CD4-positive, alpha-beta T cell (primary cell): ENCODE data around the gene PCDHGB4. TPM values are rescaled to one million over a fixed set of nuclear protein-coding genes. Genes with fewer than 3 reads are reported as not detected.

Source experiments
- ATAC-seq: fragments of 200-7000 bp; cut with Tn5 transposase; one replicate; pipeline ENCODE4 v1.10.0; 2022; ENCODE audit warnings: mild to moderate bottlenecking; ENCODE audit not compliant: poor library complexity
- CTCF ChIA-PET: fragments of 350-600 bp; sonication (Branson Sonifier 250); formaldehyde crosslinking; loops from one replicate; lab custom pipeline; 2021; ENCODE audit warnings: antibody characterized with exemption, inconsistent platforms; lab: Charles Lee
- POLR2A ChIA-PET: fragments of 350-600 bp; sonication (Branson Sonifier 250); formaldehyde crosslinking; loops from one replicate; lab custom pipeline; 2021; ENCODE audit warnings: antibody characterized with exemption, inconsistent platforms; lab: Charles Lee
- DNase-seq, 14 experiments: peaks; one replicate each; pipeline ENCODE4 v3.0.0-alpha.2; 2013 to 2020; ENCODE audit warnings: mixed read lengths in 2 of 14
- H3K27ac ChIP-seq, 2 donors: one replicate each; pipeline versions ENCODE4 v1.5.1 to v1.7.0; 2013; ENCODE audit warnings: low read length in 2 of 2, low read depth in 1 of 2, mild to moderate bottlenecking in 1 of 2
- H3K27me3 ChIP-seq, 2 experiments: 1 replicate in 1 of 2; 2 replicates in 1 of 2; pipeline versions ENCODE4 v1.6.1 to v1.7.0; 2013; ENCODE audit warnings: low read length in 2 of 2, control low read depth in 1 of 2, mild to moderate bottlenecking in 1 of 2, moderate library complexity in 1 of 2; ENCODE audit not compliant: insufficient read depth in 2 of 2, control insufficient read depth in 1 of 2
- H3K36me3 ChIP-seq: one replicate; pipeline ENCODE4 v1.6.1; 2013; ENCODE audit warnings: low read length, control low read depth; ENCODE audit not compliant: insufficient read depth
- H3K4me1 ChIP-seq: one replicate; pipeline ENCODE4 v1.6.1; 2013; ENCODE audit warnings: low read length, control low read depth; ENCODE audit not compliant: insufficient read depth
- H3K4me3 ChIP-seq: one replicate; pipeline ENCODE4 v1.5.1; 2013; ENCODE audit warnings: mild to moderate bottlenecking, low read length, moderate library complexity
- H3K9me3 ChIP-seq, 2 experiments: 1 replicate in 1 of 2; 2 replicates in 1 of 2; pipeline versions ENCODE4 v1.6.1 to v1.7.0; 2013; ENCODE audit warnings: low read length in 2 of 2, mild to moderate bottlenecking in 2 of 2, control low read depth in 1 of 2, moderate library complexity in 1 of 2; ENCODE audit not compliant: control insufficient read depth in 1 of 2, insufficient read depth in 1 of 2
- H3K27ac Mint-ChIP-seq: one replicate; pipeline ENCODE4 v1.8.0; 2020; ENCODE audit warnings: mixed read lengths
- H3K27me3 Mint-ChIP-seq: one replicate; pipeline ENCODE4 v1.8.0; 2021; ENCODE audit warnings: mixed read lengths
- H3K36me3 Mint-ChIP-seq: one replicate; pipeline ENCODE4 v1.8.0; 2021; ENCODE audit warnings: low read depth, mixed read lengths
- H3K4me1 Mint-ChIP-seq: one replicate; pipeline ENCODE4 v1.8.0; 2021; ENCODE audit warnings: low read depth, mixed read lengths
- H3K4me3 Mint-ChIP-seq: one replicate; pipeline ENCODE4 v1.8.0; 2020; ENCODE audit warnings: mild to moderate bottlenecking, mixed read lengths
- H3K9me3 Mint-ChIP-seq: one replicate; pipeline ENCODE4 v1.8.0; 2020; ENCODE audit warnings: mixed read lengths
- intact Hi-C, 2 experiments: fragments of 100-400 bp; cut with DNase I in 1 of 2; cut with micrococcal nuclease in 1 of 2; formaldehyde crosslinking; loops; one replicate each; pipeline versions ENCODE4 v1.15.1 to v1.9.0; 2023 to 2025; cut with DNase I, micrococcal nuclease
- total RNA-seq, 174 experiments: library from RNA in 2 of 174; stranded (reverse) in 2 of 174; gene quantifications; one replicate each; pipeline ENCODE4 v1.2.3 and lab custom pipeline; 2021 to 2026
- TF ChIP-seq, protein P1 (sequence below): fragments of 200-600 bp; IDR thresholded peaks from one replicate; pipeline ENCODE4 v1.8.0; 2022; ENCODE audit warnings: antibody characterized with exemption, mild to moderate bottlenecking

Gene PCDHGB4
- total RNA-seq, 2 experiments from 2014 or later: not detected

DNA sequence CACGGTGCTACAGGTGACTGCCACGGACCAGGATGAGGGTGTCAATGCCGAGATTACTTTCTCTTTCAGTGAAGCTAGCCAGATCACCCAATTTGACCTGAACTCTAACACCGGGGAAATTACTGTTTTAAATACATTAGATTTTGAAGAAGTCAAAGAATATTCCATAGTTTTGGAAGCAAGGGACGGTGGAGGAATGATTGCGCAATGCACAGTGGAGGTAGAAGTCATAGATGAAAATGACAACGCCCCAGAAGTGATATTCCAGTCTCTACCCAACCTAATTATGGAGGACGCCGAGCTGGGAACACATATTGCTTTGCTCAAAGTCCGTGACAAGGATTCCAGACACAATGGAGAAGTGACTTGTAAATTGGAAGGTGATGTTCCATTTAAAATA is 1.2 kb downstream of the PCDHGB4 start:
- Histone ChIP-seq H3K4me1 (no peaks in the 10 kb centered on the region), H3K36me3 (no peaks in the 10 kb centered on the region), H3K27ac (no peak overlapping the region), H3K27me3 (peaks cover 57 to 88% of the 10 kb centered on the region in 2 experiments), H3K9me3 (peaks cover 48 to 70% of the 10 kb centered on the region in 2 experiments), H3K4me3 (no peak overlapping the region)
- TF ChIP-seq, protein P1, sequence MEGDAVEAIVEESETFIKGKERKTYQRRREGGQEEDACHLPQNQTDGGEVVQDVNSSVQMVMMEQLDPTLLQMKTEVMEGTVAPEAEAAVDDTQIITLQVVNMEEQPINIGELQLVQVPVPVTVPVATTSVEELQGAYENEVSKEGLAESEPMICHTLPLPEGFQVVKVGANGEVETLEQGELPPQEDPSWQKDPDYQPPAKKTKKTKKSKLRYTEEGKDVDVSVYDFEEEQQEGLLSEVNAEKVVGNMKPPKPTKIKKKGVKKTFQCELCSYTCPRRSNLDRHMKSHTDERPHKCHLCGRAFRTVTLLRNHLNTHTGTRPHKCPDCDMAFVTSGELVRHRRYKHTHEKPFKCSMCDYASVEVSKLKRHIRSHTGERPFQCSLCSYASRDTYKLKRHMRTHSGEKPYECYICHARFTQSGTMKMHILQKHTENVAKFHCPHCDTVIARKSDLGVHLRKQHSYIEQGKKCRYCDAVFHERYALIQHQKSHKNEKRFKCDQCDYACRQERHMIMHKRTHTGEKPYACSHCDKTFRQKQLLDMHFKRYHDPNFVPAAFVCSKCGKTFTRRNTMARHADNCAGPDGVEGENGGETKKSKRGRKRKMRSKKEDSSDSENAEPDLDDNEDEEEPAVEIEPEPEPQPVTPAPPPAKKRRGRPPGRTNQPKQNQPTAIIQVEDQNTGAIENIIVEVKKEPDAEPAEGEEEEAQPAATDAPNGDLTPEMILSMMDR: no peak
- H3K36me3 Mint-ChIP-seq: peaks cover 33% of the 10 kb centered on the region
- intact Hi-C loops: no loop called here
- DNase-seq: no peak
- H3K4me1 Mint-ChIP-seq: no peaks in the 10 kb centered on the region
- CTCF ChIA-PET: interaction anchor here (1.5 kb wide), 1 partner anchor 230 kb away, joined by 3 read pairs; the partner anchor contains the start of gene DIAPH1
- peaks cover 30% of the 10 kb centered on the region for H3K9me3 Mint-ChIP-seq
- H3K27me3 Mint-ChIP-seq: peaks cover 89% of the 10 kb centered on the region
- H3K27ac Mint-ChIP-seq: no peak overlapping the region
- no peak overlapping the region for H3K4me3 Mint-ChIP-seq
- no peak for ATAC-seq
- POLR2A ChIA-PET: no interaction called here

DNA sequence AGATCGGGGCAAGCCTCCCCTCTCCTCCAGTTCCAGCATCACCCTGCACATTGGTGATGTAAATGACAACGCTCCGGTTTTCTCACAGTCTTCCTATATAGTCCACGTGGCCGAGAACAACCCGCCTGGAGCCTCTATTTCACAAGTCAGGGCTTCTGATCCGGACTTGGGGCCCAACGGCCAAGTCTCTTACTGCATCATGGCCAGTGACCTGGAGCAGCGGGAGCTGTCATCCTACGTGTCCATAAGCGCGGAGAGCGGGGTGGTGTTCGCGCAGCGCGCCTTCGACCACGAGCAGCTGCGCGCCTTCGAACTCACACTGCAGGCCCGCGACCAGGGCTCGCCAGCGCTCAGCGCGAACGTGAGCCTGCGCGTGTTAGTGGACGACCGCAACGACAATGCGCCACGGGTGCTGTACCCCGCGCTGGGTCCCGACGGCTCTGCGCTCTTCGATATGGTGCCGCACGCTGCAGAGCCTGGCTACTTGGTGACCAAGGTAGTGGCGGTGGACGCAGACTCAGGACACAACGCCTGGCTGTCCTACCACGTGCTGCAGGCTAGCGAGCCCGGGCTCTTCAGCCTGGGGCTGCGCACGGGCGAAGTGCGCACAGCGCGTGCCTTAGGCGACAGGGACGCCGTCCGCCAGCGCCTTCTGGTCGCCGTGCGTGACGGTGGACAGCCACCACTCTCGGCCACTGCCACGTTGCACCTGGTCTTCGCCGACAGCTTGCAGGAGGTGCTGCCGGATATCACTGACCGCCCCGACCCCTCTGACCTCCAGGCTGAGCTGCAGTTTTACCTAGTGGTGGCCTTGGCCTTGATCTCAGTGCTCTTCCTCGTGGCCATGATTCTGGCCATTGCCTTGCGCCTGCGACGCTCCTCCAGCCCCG is 1.9 kb downstream of the PCDHGB4 start:
- no peak for DNase-seq
- H3K27ac Mint-ChIP-seq: no peak overlapping the region
- ChIA-PET CTCF (no interaction called here), POLR2A (no interaction called here)
- Histone ChIP-seq H3K4me3 (no peak overlapping the region), H3K27ac (no peak overlapping the region), H3K9me3 (peaks cover 50 to 70% of the 10 kb centered on the region in 2 experiments), H3K4me1 (no peaks in the 10 kb centered on the region), H3K27me3 (peaks cover 58 to 87% of the 10 kb centered on the region in 2 experiments), H3K36me3 (no peaks in the 10 kb centered on the region)
- H3K27me3 Mint-ChIP-seq: peaks cover 89% of the 10 kb centered on the region
- H3K36me3 Mint-ChIP-seq: peaks cover 33% of the 10 kb centered on the region
- intact Hi-C loops: no loop called here
- TF ChIP-seq, protein P1: no peak
- no peaks in the 10 kb centered on the region for H3K4me1 Mint-ChIP-seq
- H3K4me3 Mint-ChIP-seq: no peak overlapping the region
- H3K9me3 Mint-ChIP-seq: peaks cover 31% of the 10 kb centered on the region
- no peak for ATAC-seq

DNA sequence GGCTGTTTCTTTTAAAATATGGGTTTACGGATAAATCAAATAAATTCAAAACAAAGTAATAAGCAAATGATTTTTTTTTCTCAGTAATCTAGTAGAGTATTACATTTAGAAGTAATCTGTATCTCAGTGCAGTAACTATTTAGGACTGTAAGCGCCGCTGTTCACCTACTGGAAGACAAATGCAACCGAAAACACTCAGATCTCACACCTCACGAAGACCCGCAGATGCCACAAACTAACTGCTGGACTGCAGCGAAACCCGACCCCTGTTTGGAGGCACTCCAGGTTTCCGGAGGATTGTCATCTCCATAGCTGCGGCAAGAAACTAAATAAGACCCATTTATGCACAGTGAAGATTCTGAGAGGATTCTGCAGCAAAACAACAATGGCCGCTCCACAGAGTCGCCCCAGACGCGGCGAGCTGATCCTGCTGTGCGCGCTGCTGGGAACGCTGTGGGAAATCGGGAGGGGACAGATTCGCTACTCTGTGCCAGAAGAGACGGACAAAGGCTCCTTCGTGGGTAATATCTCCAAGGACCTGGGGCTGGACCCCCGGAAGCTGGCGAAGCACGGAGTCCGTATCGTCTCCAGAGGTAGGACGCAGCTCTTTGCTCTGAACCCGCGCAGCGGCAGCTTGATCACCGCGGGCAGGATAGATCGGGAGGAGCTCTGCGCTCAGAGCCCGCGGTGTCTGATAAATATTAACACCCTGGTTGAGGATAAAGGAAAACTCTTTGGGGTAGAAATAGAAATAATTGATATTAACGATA is 5.1 kb downstream of the PCDHGB4 start, which contains the start of gene PCDHGA8:
PCDHGA8 (plus strand) TSS at position 205 of the 770 bp plus-strand sequence; CDS start at position 386, 181 bp downstream.
- no peak within 1 kb of the TSS for H3K27ac Mint-ChIP-seq

More for the DNA sequence above, 5.1 kb downstream of the PCDHGB4 start, which contains the start of gene PCDHGA8:
- TF ChIP-seq, protein P1: no peak
- CTCF ChIA-PET: interaction anchor here (0.9 to 1.0 kb wide), 2 partner anchors 23 to 171 kb away, joined by 3 to 4 read pairs; partner anchors contain the start of gene PCDHGB3
- peaks cover 85% of the 10 kb centered on the region for H3K27me3 Mint-ChIP-seq
- H3K9me3 Mint-ChIP-seq: peaks cover 19% of the 10 kb centered on the region
- peaks cover 49 to 53% of the 10 kb centered on the region in 2 experiments for H3K9me3 ChIP-seq
- no peak within 1 kb of the TSS for H3K4me3 Mint-ChIP-seq
- no peaks in the 10 kb centered on the region for H3K4me1 Mint-ChIP-seq
- peaks cover 20% of the 10 kb centered on the region for H3K36me3 Mint-ChIP-seq
- DNase-seq: no peak
- H3K4me3 ChIP-seq: no peak within 1 kb of the TSS
- no peaks in the 10 kb centered on the region for H3K4me1 ChIP-seq
- POLR2A ChIA-PET: no interaction called here
- ATAC-seq: no peak
- peaks cover 53 to 89% of the 10 kb centered on the region in 2 experiments for H3K27me3 ChIP-seq
- intact Hi-C loops: no loop called here
- H3K27ac ChIP-seq: no peak within 1 kb of the TSS
- no peaks in the 10 kb centered on the region for H3K36me3 ChIP-seq
